CD4-positive, alpha-beta T cell treated with Interleukin-4 for 4 hours (primary cell): ENCODE results near the gene SACS.
A peak's percentile ranks its signal among the peaks of the same experiment; 100 is the strongest.

ENCODE experiments used
- DNase-seq: peaks from one replicate; pipeline ENCODE4 v3.0.0-alpha.2; 2020

SACS gene

GRCh38 chr13:23433171-23434153 is at the start of gene SACS:
TSS of gene SACS (minus strand) at chr13:23433702. CDS start at chr13:23411239, 22,463 bp downstream.
- no peak for DNase-seq

- no peak for DNase-seq
Measured at GRCh38 chr13:23480324-23480723, 46.8 kb upstream of the SACS start.

- no peak for DNase-seq
Measured at GRCh38 chr13:23477101-23477500, 43.6 kb upstream of the SACS start.

- DNase-seq = no peak
Measured at GRCh38 chr13:23473221-23473620, 39.7 kb upstream of the SACS start.

GRCh38 chr13:23472189-23472588 is 38.7 kb upstream of the SACS start:
- DNase-seq = no peak

- DNase-seq = no peak
Measured at GRCh38 chr13:23470790-23471614, 37.5 kb upstream of the SACS start.

GRCh38 chr13:23469951-23470421 is 36.5 kb upstream of the SACS start:
- DNase-seq = no peak

- DNase-seq = no peak
Measured at GRCh38 chr13:23468811-23469210, 35.3 kb upstream of the SACS start.

GRCh38 chr13:23467932-23468278 is 34.4 kb upstream of the SACS start:
- no peak for DNase-seq

- no peak for DNase-seq
Measured at GRCh38 chr13:23467048-23467931, 33.8 kb upstream of the SACS start.

GRCh38 chr13:23466144-23467002 is 32.9 kb upstream of the SACS start:
- DNase-seq = peak; percentile 62

- DNase-seq = no peak
Measured at GRCh38 chr13:23463661-23464060, 30.2 kb upstream of the SACS start.

- DNase-seq = no peak
Measured at GRCh38 chr13:23462815-23463559, 29.5 kb upstream of the SACS start.

GRCh38 chr13:23461544-23461943 is 28.0 kb upstream of the SACS start:
- DNase-seq = no peak

- DNase-seq = no peak
Measured at GRCh38 chr13:23460921-23461320, 27.4 kb upstream of the SACS start.

GRCh38 chr13:23460309-23460708 is 26.8 kb upstream of the SACS start:
- DNase-seq = no peak

GRCh38 chr13:23458989-23459388 is 25.5 kb upstream of the SACS start:
- DNase-seq = no peak

GRCh38 chr13:23456437-23457210 is 23.1 kb upstream of the SACS start:
- no peak for DNase-seq

GRCh38 chr13:23455401-23456185 is 22.1 kb upstream of the SACS start:
- no peak for DNase-seq
